ENCODE data around the gene GDPD2.
"Not testable (repeated sequence)": the region's sequence is repeated elsewhere in the genome, so short reads cannot be mapped to it uniquely, and the experiment has no call there.

Gene GDPD2, protein sequence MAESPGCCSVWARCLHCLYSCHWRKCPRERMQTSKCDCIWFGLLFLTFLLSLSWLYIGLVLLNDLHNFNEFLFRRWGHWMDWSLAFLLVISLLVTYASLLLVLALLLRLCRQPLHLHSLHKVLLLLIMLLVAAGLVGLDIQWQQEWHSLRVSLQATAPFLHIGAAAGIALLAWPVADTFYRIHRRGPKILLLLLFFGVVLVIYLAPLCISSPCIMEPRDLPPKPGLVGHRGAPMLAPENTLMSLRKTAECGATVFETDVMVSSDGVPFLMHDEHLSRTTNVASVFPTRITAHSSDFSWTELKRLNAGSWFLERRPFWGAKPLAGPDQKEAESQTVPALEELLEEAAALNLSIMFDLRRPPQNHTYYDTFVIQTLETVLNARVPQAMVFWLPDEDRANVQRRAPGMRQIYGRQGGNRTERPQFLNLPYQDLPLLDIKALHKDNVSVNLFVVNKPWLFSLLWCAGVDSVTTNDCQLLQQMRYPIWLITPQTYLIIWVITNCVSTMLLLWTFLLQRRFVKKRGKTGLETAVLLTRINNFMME

DNA sequence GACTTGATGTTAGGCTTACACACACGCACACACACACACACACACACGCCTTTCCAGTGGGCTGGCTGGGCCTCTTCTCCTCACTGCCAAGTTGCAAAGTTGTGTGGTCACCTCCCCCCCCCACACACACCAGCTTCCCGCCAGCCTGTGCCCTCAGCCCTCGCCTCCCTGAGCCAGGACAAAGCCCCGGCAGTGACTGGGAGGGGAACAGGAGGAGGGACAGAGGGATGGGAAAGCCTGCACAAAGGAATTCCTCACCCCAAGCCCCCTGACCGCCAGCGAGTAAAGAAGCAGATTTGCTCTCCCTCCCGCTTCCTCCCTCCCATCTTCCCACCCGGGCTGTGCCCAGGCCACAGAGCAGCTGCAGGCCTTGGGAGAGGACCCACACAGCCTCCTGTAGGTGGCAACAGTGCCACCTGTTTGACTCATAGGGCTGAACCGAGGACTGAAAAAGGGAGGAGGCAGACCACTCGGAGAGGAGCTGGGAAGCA is at the start of gene GDPD2:
Gene GDPD2 (plus strand): TSS at position 464 of the 491 bp plus-strand sequence. CDS start 1,671 bp downstream, outside the sequence.
- DNase-seq (ENCODE audit: insufficient read length, low spot score) (no peak), FAIRE-seq (no peak)

DNA sequence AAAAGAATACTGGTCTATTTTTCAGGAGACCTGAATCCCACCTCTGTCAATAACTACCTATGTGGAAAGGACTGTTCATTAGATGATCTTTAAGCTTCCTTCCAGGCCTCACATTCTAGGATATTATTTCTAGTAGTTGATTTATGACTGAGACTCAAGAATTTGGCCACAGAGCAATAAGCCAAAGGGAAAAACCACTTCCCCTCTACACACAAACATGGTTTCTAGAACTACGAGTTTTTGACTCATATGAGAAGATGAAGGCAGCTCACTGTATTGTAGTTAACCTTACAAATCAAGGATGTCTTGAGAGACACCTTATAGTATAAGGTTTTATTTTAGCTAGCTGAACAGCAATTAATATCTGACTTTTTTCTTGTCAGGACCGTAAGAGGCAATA is 36.9 kb upstream of the GDPD2 start:
- peak; percentile 23 for FAIRE-seq
- DNase-seq (ENCODE audit: insufficient read length, low spot score), result no peak

DNA sequence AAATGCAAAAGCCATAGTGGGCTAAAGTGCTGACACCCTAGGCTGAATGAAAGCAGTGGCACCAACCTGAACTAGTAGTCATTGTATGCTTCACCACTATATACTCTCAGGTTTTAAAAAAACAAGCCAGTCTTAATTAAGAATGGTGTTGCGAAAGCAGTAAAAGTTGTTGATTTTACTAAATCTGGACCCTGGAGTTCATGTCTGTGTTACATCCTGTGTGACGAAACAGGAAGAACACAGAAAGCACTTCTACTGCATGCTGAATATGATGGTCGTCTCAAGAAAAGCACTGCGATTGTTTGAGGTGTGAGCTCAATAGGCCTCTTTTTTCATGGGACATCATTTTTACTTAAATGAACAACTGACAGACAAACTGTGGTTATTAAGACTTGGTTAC is 24.2 kb upstream of the GDPD2 start:
- FAIRE-seq (no peak), DNase-seq (ENCODE audit: insufficient read length, low spot score) (no peak)

DNA sequence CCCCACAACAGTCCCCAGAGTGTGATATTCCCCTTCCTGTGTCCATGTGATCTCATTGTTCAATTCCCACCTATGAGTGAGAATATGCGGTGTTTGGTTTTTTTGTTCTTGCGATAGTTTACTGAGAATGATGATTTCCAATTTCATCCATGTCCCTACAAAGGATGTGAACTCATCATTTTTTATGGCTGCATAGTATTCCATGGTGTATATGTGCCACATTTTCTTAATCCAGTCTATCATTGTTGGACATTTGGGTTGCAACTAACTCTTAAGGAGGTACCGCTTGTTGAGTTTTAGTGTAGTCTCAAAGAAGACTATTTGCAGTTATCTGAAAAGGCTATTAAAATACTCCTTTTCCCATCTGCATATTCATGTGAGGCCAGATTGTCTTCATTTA is 22.9 kb upstream of the GDPD2 start:
- DNase-seq (ENCODE audit: insufficient read length, low spot score); FAIRE-seq: not testable (repeated sequence)

DNA sequence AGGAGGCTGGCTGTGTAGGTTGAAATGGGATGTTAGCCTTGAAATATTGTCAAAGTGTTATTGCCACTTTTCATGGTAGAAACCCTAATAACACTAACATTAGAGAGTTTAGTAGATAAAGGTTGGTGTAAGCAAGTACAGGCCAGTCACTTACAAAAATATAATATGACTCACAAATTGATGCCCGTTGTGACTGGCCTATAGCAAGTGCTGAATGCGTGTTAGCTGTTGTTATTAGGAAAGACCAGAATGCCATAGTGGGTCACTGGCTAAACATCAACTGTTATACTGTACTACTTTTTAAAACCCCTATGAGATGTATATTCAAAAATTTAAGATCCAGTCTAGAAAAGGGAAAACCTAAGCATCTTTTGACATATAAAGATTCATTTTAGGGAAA is 20.4 kb upstream of the GDPD2 start:
- no peak for FAIRE-seq
- no peak for DNase-seq (ENCODE audit: insufficient read length, low spot score)

DNA sequence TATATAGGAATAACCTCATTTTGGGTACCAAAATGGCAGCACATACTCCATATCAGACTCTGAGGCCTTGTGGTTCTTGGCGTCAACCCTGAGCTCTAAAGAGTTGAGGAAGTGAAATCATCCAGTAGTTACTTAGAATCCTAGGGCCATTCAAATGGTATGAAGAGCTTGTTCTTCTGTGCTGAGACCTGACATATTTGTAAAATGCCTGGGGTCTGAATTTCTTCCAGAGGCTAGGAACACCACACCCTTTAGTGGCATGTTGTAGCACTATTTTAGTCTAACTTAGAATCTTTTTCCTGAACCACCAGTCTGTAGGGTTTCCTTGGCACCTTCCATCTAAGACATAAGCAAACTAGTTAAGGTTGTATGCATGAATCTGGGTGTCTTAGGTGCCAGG is 18.1 kb upstream of the GDPD2 start:
- peak; percentile 21 for FAIRE-seq
- no peak for DNase-seq (ENCODE audit: insufficient read length, low spot score)

DNA sequence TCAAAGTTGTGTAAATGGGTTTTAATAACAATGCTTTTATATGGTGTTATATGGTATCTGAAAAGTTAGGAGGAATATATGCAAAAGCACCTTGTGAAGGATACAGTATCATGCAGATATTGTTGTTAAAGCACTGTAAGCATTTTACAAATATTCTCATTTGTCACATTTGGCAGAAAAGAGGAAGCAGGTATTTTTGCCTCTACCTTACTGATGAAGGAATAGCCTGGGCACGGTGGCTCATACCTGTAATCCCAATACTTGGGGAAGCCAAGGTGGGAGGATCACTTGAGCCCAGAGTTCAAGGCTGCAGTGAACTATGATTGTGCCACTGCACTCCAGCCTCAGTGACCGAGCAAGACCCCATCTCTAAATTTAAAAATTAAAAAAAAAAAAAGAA is 12.2 kb upstream of the GDPD2 start:
- FAIRE-seq (no peak), DNase-seq (ENCODE audit: insufficient read length, low spot score) (no peak)

DNA sequence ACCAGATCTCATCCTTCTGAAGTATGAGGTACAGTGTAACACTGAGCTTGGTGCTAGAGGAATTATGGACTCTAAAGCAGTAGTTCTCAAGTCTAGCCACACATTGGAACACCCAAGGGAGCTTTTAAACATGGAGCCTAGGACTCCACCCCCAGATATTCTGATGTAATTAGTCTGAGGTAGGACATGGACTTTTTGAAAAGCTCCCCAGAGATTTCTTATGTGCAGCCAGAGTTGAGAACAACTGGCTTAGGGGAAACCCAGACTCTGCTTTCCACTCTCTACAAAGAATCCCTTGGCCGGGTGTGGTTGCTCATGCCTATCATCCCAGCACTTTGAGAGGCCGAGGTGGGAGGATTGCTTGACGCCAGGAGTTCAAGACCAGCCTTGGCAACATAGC is 11.6 kb upstream of the GDPD2 start:
- no peak for FAIRE-seq

DNA sequence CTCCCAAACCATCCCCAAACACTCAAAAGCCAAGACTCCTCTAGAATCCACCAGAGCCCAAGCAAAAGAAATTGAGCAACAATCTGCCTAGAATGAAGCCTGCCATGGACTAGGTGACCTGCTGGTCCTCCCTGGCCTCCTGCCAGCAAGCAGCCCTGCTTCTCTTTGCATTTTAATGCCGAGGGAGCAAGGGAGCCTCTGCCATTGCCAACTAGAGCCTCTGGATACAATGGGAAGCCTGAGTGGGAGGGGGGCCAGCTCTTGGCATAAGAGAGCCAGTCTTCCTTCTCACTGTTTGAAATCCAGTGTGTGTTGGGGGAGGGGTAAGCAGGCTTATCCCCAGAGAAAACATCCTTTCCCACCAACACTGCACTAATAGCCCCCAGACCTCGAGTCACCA is 1.5 kb upstream of the GDPD2 start:
- no peak for DNase-seq (ENCODE audit: insufficient read length, low spot score)
- FAIRE-seq, result no peak

More for the DNA sequence above, 11.6 kb upstream of the GDPD2 start:
- DNase-seq (ENCODE audit: insufficient read length, low spot score), result no peak

DNA sequence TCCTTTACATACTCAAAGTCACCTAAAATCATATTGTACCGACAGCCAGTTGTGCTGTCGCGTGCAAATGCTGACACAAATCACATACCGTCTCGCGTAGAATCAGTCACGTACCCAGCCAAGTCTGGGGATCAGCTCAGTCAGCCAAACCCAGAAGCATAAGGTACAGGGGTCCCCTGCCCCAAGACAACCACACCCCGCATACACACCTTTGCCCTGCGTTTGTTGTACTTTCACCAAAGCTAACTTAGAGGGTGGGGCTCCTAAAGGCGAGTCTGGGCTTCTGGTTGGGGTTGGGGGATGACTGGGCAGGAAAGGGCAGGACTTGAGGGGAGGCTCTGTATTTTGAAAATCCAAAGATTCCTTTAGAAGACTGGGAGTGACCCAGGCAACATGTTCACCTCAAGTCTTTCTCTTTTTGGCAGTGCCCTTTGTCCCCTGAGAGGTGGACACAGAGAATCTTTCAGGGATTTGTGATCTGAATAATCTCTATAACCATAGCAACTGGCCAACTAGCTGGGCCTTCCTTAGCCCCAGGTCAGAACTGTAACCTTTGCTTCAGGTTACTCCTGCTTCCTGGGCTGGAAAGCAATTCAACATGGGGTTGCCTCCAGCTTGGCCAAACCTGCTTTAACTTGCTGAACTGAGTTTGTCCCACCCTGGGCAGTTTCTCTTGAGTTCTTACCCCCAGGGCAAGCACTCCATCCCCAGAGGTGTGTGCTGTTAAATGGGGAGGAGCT is 992 bp downstream of the GDPD2 start:
- DNase-seq (ENCODE audit: insufficient read length, low spot score), result no peak
- no peak for FAIRE-seq

DNA sequence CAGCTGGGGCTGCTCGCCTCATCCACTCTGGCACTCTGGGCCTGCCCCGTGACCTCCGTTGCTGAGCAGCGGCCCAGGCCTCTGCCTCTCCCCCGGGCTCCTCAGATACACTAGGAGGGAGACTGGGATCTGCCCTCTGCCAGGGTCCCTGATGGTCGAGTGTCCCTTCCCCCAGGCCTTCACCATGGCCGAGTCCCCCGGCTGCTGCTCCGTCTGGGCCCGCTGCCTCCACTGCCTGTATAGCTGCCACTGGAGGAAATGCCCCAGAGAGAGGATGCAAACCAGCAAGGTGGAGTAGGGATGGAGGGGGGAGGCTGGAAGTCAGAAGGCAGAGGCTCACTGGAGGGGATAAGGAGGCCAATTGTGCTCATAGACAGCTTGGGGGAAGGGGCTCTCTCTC is 1.7 kb downstream of the GDPD2 start:
- no peak for FAIRE-seq
- DNase-seq (ENCODE audit: insufficient read length, low spot score), result no peak

DNA sequence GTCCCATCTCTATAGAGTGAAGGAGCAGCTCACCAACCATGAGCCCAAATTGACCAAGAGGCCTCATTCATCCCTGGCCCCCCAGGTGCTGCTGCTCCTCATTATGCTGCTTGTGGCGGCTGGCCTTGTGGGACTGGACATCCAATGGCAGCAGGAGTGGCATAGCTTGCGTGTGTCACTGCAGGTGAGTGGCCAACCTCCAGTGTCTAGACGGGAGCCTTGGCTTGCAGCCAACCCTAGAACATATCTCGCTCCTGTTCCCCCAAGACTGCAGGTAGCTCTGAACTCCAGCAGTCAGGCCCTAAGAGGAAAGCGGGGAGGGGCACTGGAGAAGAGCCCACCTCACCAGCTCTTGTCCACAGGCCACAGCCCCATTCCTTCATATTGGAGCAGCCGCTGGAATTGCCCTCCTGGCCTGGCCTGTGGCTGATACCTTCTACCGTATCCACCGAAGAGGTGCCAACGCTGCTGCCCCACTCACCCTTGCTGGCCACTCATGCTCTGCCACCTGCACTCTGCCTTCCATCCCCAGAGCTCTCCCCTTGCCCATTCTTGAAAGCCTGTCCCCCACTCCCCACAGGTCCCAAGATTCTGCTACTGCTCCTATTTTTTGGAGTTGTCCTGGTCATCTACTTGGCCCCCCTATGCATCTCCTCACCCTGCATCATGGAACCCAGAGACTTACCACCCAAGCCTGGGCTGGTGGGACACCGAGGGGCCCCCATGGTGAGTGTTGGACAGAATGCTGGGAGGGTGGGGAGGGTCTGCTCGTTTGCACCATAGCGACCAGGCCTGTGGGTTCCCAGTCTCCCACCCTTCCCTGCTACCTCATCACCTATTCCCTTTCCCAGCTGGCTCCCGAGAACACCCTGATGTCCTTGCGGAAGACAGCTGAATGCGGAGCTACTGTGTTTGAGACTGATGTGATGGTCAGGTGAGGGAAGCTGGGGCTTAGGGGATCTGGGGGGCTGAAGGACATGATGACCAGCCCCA is 3.5 kb downstream of the GDPD2 start:
- DNase-seq (ENCODE audit: insufficient read length, low spot score) (no peak), FAIRE-seq (no peak)

DNA sequence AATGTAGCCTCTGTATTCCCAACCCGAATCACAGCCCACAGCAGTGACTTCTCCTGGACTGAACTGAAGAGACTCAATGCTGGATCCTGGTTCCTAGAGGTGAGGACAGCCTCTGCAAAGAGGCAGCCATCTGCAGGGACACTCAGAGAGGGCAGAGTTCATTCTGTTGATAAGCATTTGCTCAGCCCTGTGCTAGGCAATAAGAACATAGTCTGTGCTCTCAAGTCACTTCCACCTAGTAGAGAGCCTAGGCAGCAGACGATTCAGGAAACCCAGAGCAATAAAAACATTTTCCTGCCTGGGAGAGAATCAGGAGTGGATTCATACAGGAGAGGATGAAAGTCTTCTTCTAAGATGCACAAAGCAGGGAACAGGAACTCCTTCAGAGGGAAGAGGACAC is 4.3 kb downstream of the GDPD2 start:
- no peak for FAIRE-seq
- DNase-seq (ENCODE audit: insufficient read length, low spot score), result no peak

DNA sequence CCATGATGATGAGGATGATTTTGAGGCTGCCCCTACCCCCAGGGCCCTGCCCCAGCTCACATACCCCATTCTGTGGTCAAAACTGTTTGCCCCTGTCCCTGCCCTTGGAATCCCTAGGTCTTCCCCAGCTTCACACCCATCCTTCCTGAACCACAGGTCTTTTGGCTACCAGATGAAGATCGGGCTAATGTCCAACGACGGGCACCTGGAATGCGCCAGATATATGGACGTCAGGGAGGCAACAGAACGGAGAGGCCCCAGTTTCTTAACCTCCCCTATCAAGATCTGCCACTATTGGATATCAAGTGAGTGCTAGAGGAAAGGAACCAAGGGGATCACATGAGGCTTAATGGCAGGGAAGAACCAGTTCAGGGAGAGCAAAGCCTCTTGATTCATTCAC is 6.6 kb downstream of the GDPD2 start:
- DNase-seq (ENCODE audit: insufficient read length, low spot score), result no peak
- FAIRE-seq, result no peak

DNA sequence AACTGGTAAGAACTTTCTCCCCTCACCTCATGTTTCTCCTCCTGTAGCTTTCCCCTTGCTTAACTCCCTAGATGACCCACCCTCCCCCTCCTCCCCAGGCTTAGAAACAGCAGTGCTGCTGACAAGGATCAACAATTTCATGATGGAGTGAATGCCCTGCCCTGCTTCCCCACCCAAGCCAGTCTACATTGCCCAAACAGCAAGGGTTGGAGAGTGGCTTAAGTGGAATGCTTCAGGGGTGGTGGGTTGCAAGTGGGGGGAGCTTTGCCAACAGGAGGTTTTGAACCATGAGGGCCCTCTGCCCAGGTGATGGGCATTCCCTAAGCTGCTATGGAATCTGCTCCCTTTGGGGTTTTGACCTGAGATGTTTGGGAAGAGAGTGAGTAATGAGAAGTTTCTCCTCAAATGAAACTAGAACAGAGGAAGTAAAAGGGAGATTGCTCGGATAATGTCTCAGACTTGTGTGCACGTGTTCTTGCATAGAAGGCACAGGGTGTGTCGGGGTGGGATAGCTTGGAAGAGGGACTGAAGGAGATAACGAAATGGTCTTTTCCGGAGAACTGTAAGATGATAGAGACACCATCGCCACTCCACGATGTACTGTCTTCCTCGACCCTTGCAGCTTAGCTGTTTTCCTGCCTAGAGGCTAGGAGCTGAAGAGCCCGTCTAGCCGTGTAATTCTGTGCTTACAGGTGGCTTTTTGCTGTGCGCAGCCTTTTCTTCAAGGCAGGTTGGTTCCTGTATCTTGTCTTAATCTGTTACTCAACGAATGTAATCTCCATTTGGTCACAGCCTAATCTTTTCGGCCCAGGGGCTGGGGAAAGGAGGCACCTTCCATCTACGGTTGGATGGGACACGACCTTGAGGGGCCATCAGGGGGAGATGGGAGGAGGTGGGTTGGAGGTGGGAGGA is 10.1 kb downstream of the GDPD2 start:
- FAIRE-seq, result no peak
- no peak for DNase-seq (ENCODE audit: insufficient read length, low spot score)

DNA sequence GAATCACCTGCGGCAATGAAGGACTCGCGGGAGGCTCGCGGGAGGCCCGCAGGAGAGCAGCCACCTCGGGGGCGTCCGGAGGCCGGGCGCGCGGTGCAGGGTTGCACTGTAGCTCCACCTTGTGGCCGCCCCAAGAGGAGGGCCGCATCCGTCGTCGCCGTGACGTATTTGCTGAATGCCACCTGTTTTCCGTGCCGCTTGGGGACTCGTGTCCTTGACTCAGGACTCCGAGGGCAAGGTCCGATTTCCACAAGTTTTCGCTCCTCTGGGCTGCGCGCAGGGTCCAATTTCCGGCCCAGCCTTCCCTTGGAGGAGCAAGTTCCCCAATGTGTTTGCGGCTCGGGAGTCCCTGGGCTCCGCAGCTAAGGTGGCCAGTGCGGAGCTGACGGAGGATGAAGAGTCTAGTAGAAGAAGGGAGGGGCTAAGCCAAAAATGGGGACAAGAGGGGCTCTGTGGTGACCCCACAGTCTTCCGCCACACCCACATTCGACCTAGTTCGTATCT is 10.8 kb downstream of the GDPD2 start:
- peak; percentile 53 for DNase-seq (ENCODE audit: insufficient read length, low spot score)
- FAIRE-seq, result peak; percentile 98

DNA sequence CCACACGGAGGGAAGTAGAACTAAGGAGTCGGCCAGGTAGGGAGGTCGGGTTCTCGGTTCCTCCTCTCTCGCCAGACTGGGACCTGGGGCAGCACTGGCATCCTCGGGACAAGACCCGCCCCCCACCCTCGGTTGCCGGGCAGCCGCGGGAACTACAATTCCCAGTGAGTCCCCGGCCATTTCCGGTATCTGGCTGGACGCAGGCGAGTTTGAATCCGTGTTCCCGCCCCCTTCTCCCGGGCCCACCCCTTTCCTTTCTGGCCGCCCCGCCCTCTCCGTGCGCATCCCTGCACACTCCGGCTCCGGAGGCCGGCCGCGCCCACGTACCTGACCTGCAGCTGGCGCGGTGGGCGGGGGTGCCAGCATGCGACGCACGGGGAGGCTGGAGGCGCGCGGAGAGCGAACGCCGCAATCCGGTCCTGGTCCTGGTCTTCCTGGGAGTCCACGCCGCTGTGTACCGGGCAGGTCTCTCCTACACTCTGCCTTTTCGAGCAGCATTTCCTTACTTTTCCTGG is 11.3 kb downstream of the GDPD2 start:
- peak; percentile 53 for DNase-seq (ENCODE audit: insufficient read length, low spot score)
- peak; percentile 66 for FAIRE-seq

DNA sequence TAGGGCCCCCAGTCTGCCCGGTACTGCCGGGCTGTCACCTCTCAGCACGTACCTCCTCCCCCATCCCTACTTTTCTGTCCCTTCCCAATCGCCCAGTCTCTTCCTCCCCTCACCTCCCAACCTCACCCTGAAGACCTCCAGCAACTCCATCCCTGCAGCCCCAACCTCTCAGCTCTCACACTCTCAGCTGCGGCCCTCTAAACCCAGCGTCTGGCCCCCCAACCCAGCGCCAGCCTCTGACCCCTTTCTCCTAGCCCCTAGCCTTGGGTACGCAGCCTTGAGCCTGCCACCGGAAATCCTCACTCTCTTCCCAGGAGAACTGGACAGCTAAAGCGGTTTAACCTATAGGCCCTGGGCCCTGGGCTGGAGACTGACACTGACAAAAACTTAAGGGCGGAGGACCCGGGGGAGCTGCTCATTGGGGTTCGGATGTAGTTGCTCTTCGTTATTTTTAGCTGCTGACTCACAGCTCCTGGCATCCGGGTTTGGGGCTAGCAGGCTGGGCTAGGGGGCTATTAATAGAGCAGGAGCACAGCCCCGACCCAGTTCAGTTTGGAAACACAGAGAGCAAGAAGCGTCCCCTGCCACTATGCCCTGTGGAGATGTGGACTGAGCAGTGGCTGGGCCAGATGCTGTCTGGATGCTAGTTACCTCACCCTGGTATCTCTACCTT is 11.9 kb downstream of the GDPD2 start:
- FAIRE-seq, result peak; percentile 74
- no peak for DNase-seq (ENCODE audit: insufficient read length, low spot score)
